Heart left ventricle (tissue), 16 donors: ENCODE results near the gene LYZL1. TPM values are rescaled to one million over a fixed set of nuclear protein-coding genes. Genes with fewer than 3 reads are reported as not detected.

Experiments used
- ATAC-seq, 4 donors: fragments of 200-7000 bp; cut with Tn5 transposase; one replicate each; pipeline ENCODE4 v1.9.1; 2020 to 2022; ENCODE audit warnings: moderate library complexity in 4 of 4, mild to moderate bottlenecking in 3 of 4, moderate number of reproducible peaks in 1 of 4
- DNase-seq, 5 donors: peaks; one replicate each; pipeline ENCODE4 v3.0.0-alpha.2; 2020
- H3K27ac ChIP-seq, 12 donors: fragments of 200-600 bp; sonication (generic) in 4 of 12; one replicate each; pipeline versions ENCODE4 v1.5.0 to v1.8.0; 2016 to 2022; ENCODE audit warnings: mild to moderate bottlenecking in 2 of 12
- H3K27me3 ChIP-seq, 9 donors: fragments of 200-600 bp; sonication (generic) in 2 of 9; one replicate each; pipeline versions ENCODE4 v1.5.1 to v1.8.0; 2016 to 2022; ENCODE audit warnings: mild to moderate bottlenecking in 3 of 9
- H3K36me3 ChIP-seq, 9 donors: fragments of 200-600 bp; sonication (generic) in 2 of 9; one replicate each; pipeline versions ENCODE4 v1.5.0 to v1.8.0; 2018 to 2022; ENCODE audit warnings: mild to moderate bottlenecking in 2 of 9
- H3K4me1 ChIP-seq, 12 donors: fragments of 200-600 bp; sonication (generic) in 4 of 12; one replicate each; pipeline versions ENCODE4 v1.5.0 to v1.8.0; 2016 to 2022; ENCODE audit warnings: mild to moderate bottlenecking in 3 of 12
- H3K4me3 ChIP-seq, 12 donors: fragments of 200-600 bp; sonication (generic) in 4 of 12; one replicate each; pipeline versions ENCODE4 v1.5.0 to v1.8.0; 2017 to 2022; ENCODE audit warnings: mild to moderate bottlenecking in 9 of 12, moderate library complexity in 4 of 12
- H3K9me3 ChIP-seq, 12 donors: fragments of 200-600 bp; sonication (generic) in 4 of 12; one replicate each; pipeline versions ENCODE4 v1.5.0 to v1.8.0; 2016 to 2022; ENCODE audit warnings: mild to moderate bottlenecking in 1 of 12
- POLR2A ChIP-seq, 2 donors: fragments of 450-650 bp; IDR thresholded peaks; one replicate each; pipeline ENCODE4 v1.6.1; 2017; ENCODE audit warnings: antibody characterized with exemption in 2 of 2, mild to moderate bottlenecking in 2 of 2, moderate library complexity in 2 of 2
- WGBS, 4 donors: extraction: QIAGEN DNeasy Blood & Tissue Kit in 2 of 4; methylation state at CpG; one replicate each; pipeline versions ENCODE4 v1.1.5 to v1.1.7; 2013 to 2018; 5-methylcytosine and 5-hydroxymethylcytosine counted together
- intact Hi-C, 10 donors: fragments of 100-400 bp; cut with DNase I; formaldehyde crosslinking; loops; one replicate each; pipeline versions ENCODE4 v1.11.1 to v1.14.2; 2022
- polyA plus RNA-seq, 2 donors: library from polyadenylated mRNA; stranded (reverse); fragments of 200-250 nt; gene quantifications; one replicate each; pipeline ENCODE4 v1.2.3, GENCODE V29; 2013
- total RNA-seq, 9 donors: library from RNA; depleted of rRNA in 2 of 9; stranded (reverse); fragments of >200 nt in 2 of 9; fragmentation: NEBNext Ultra II Directional in 3 of 9; extraction: Animal tissue kit (Norgen Biotek cat#: 25700) in 3 of 9; gene quantifications; one replicate each; pipeline versions ENCODE4 v1.1.0 to v1.2.4, GENCODE V29; 2016 to 2023
- TF ChIP-seq, protein P1 (sequence below), 12 donors: fragments of 200-600 bp; sonication (generic) in 4 of 12; IDR thresholded peaks; one replicate each; pipeline versions ENCODE4 v1.5.0 to v1.8.0; 2018 to 2022; ENCODE audit warnings: antibody characterized with exemption in 12 of 12, mild to moderate bottlenecking in 5 of 12
- donor health status: ischemic (EF 13 %, LVEDD 7.1; RV severe dilation, severe dysfunction).
- donor health status: healthy with polysubstance abuse.
- donor health status: DM: no; HTN: yes; CAD: no.
- donor health status: DM: no; HTN: no; CAD: no.
- donor health status: ischemic (EF 25% LVEDD 6.9; RV normal size, moderate dysfunction).
- donor health status: ischemic (EF 25% LVEDD 5.7; RV mildly dilated, moderate dysfunction).
- donor health status: healthy.
- donor health status: DM: yes; HTN: yes; CAD: no.
- donor health status: ischemic (EF 35%, LVEDD 5.7; RV mildly dilated, moderate dysfunction).
- donor health status: nonischemic (EF 11% LVEDD 7.7; RV severe dilation, severe dysfunction).
- donor health status: DM: yes; HTN: yes; CAD: no.
- donor health status: PGD.
- donor health status: ischemic (EF 29% LVEDD 5.4; RV normal size, mild dysfunction).
- donor health status: nonischemic (EF 23%, LVEDD 6.1; RV moderate dilation, normal function).

The LYZL1 gene
- total and polyA plus RNA-seq, 11 donors = not detected

DNA sequence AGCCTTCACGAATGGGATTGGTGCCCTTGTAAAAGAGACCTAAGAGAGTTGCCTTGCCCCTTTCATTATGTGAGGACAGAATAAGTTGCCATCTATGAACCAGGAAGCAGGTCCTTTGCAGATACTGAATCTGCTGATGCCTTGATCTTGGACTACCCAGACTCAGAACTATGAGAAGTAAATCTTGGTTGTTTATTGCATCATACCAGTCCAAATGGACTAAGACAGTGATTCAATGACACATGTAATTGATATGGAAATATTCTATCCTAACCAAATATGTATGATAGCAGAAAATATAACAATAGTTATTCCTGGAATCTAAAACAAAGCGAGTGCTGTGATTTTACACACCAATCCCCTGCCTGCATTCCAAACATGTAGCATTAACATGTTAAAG is 17.0 kb upstream of the LYZL1 start:
- ATAC-seq (no peak), DNase-seq (no peak)
- Histone ChIP-seq H3K27me3 (no peaks in the 10 kb centered on the region), H3K27ac (no peak overlapping the region), H3K9me3 (no peaks in the 10 kb centered on the region), H3K4me3 (no peak overlapping the region), H3K4me1 (no peaks in the 10 kb centered on the region), H3K36me3 (no peaks in the 10 kb centered on the region)
- 60 to 73% (median 69%) methylated on average over 2 of the region's 2 CpGs for WGBS, 4 donors
- TF ChIP-seq, protein P1, sequence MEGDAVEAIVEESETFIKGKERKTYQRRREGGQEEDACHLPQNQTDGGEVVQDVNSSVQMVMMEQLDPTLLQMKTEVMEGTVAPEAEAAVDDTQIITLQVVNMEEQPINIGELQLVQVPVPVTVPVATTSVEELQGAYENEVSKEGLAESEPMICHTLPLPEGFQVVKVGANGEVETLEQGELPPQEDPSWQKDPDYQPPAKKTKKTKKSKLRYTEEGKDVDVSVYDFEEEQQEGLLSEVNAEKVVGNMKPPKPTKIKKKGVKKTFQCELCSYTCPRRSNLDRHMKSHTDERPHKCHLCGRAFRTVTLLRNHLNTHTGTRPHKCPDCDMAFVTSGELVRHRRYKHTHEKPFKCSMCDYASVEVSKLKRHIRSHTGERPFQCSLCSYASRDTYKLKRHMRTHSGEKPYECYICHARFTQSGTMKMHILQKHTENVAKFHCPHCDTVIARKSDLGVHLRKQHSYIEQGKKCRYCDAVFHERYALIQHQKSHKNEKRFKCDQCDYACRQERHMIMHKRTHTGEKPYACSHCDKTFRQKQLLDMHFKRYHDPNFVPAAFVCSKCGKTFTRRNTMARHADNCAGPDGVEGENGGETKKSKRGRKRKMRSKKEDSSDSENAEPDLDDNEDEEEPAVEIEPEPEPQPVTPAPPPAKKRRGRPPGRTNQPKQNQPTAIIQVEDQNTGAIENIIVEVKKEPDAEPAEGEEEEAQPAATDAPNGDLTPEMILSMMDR (IDR thresholded peaks at IDR 0.05) = no peak
- TF ChIP-seq POLR2A (IDR thresholded peaks at IDR 0.05) = no peak
- intact Hi-C loops = no loop called here

DNA sequence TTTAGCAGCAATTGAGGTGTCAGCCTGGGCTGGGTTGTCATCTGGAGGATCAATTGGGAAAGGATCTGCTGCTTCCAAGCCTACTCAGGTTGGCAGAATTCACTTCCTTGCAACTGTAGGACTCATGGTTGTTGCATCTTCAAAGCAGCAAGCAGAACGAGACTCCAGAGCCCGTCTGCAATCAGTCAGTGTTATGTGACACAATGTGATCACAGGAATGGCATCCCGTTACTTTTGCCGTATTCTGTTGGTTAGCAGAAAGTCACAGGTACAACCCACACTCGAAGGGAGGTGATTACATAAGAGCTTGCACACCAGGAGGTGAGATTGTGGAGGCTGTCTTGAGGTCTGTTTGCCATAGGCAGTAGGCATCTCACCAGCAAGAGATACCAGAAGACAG is 15.4 kb upstream of the LYZL1 start:
- no peaks in the 10 kb centered on the region for H3K27me3 ChIP-seq
- intact Hi-C loops = no loop called here
- H3K9me3 ChIP-seq = no peaks in the 10 kb centered on the region
- H3K36me3 ChIP-seq = no peaks in the 10 kb centered on the region
- DNase-seq (no peak), ATAC-seq (no peak)
- no peaks in the 10 kb centered on the region for H3K4me1 ChIP-seq
- H3K27ac ChIP-seq = no peak overlapping the region
- no peak for TF ChIP-seq POLR2A (IDR thresholded peaks at IDR 0.05)
- TF ChIP-seq, protein P1 (IDR thresholded peaks at IDR 0.05) = no peak
- H3K4me3 ChIP-seq = no peak overlapping the region
- 19 to 28% (median 22%) methylated on average over 5 of the region's 5 CpGs for WGBS, 4 donors

DNA sequence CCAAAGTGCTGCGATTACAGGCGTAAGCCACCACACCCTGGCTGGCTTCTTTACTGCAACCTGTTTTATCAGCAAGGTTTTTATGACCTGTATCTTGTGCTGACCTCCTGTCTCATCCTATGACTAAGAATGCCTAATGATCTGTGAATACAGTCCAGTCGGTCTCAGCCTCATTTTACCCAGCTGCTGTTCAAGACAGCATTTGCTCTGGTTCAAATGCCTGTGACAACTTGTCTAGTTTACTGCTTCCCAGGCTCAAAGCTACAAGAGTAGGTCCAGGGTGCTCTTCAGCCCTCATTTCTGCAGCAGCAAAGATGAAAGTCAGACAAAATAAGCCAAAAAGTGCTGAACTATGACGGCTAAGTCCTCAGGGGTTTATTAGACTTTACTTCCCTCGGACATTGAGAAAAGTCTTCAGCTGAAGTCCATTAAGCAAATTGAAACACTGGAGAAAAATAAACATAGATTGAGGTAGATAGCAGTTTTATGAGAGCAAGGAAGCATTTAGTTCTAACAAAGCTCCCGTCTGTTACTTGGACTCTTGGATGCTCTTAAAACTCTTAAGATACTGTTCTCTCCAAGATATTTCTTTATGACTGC is 12.5 kb upstream of the LYZL1 start:
- 82 to 86% (median 85%) methylated on average over 6 of the region's 6 CpGs for WGBS, 4 donors
- Histone ChIP-seq H3K27ac (no peak overlapping the region), H3K4me3 (no peak overlapping the region), H3K4me1 (no peaks in the 10 kb centered on the region), H3K36me3 (no peaks in the 10 kb centered on the region), H3K27me3 (no peaks in the 10 kb centered on the region), H3K9me3 (no peaks in the 10 kb centered on the region)
- intact Hi-C loops = no loop called here
- no peak for ATAC-seq
- TF ChIP-seq, protein P1 (IDR thresholded peaks at IDR 0.05) = no peak
- TF ChIP-seq POLR2A (IDR thresholded peaks at IDR 0.05) = no peak
- DNase-seq = no peak

DNA sequence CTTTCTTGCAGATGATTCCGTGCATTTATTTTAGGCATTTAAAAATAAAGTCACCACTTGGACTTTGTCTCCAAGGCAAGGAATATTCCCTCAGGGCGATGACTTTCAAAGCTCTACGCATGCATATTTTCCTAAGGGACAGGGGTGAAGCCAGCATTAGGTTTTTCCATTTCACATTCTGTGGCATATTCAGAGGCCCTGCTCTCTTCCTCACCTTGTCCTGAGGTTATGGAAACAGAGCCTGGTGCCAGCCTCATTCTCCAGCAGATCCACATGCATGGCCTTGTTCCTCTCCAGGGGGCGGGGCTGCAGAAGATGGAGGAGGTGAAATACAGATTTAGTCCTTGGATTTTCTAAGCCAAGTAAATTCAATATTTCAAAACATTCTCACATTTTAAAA is 11.6 kb upstream of the LYZL1 start:
- whole genome bisulfite sequencing, 4 donors = 86 to 94% (median 88%) methylated on average over 4 of the region's 4 CpGs
- Histone ChIP-seq H3K27me3 (no peaks in the 10 kb centered on the region), H3K9me3 (no peaks in the 10 kb centered on the region), H3K4me3 (no peak overlapping the region), H3K27ac (no peak overlapping the region), H3K4me1 (no peaks in the 10 kb centered on the region), H3K36me3 (no peaks in the 10 kb centered on the region)
- ATAC-seq = no peak
- intact Hi-C loops = no loop called here
- TF ChIP-seq, protein P1 (IDR thresholded peaks at IDR 0.05) = no peak
- no peak for TF ChIP-seq POLR2A (IDR thresholded peaks at IDR 0.05)
- no peak for DNase-seq
